Esophagus muscularis mucosa (tissue), 3 donors: ENCODE data around the gene CAMSAP2.

Experiments used
- CTCF ChIP-seq, 3 experiments: fragments of 200-600 bp in 2 of 3; fragments of 450-650 bp in 1 of 3; sonication (generic) in 2 of 3; IDR thresholded peaks; one replicate each; pipeline ENCODE4 v1.5.1; 2017 to 2019; ENCODE audit warnings: antibody characterized with exemption in 3 of 3, mild to moderate bottlenecking in 2 of 3, moderate library complexity in 1 of 3
- POLR2A ChIP-seq: fragments of 450-650 bp; IDR thresholded peaks from one replicate; pipeline ENCODE4 v1.6.1; 2017; ENCODE audit warnings: antibody characterized with exemption, moderate library complexity, mild to moderate bottlenecking, low read depth
- POLR2AphosphoS5 ChIP-seq, 2 donors: sonication (generic); formaldehyde crosslinking; IDR thresholded peaks; one replicate each; pipeline ENCODE4 v1.6.1; 2017; ENCODE audit warnings: antibody characterized with exemption in 2 of 2

GRCh38 chr1:200740571-200741208 is 2.0 kb downstream of the CAMSAP2 start:
- no peak for TF ChIP-seq POLR2A
- no peak for TF ChIP-seq CTCF (IDR thresholded peaks at IDR 0.05)
- no peak for TF ChIP-seq POLR2AphosphoS5 (IDR thresholded peaks at IDR 0.05)
